H1 (cell line): ENCODE measurements around the gene IQCC. TPM values are rescaled to one million over a fixed set of nuclear protein-coding genes. Genes with fewer than 3 reads are reported as not detected.

Source experiments
- CTCF ChIA-PET: fragments of 300-600 bp; sonication (Branson Sonifier 250); formaldehyde crosslinking; loops from one replicate; lab custom pipeline; 2021; ENCODE audit not compliant: partially characterized antibody; lab: Charles Lee
- POLR2A ChIA-PET: fragments of 300-600 bp; sonication (Branson Sonifier 250); formaldehyde crosslinking; loops from one replicate; lab custom pipeline; 2021; ENCODE audit warnings: inconsistent platforms; ENCODE audit not compliant: partially characterized antibody; lab: Charles Lee
- DNase-seq, 2 experiments: peaks; one replicate each; pipeline versions ENCODE4 v3.0.0 to v3.0.0-alpha.2; 2010 to 2022; ENCODE audit warnings: low spot score in 2 of 2, low read depth in 1 of 2, mixed read lengths in 1 of 2
- FAIRE-seq: peaks from 2 replicates; lab custom pipeline; 2011; peaks lifted over from hg19 to GRCh38; lab: Jason Lieb, UNC
- H2AFZ ChIP-seq: 2 replicates; pipeline ENCODE4 v1.8.1; 2012; ENCODE audit warnings: low read length, inconsistent platforms
- H2AK5ac ChIP-seq: 2 replicates; pipeline ENCODE4 v1.6.1; 2013; ENCODE audit warnings: low read depth, low read length
- H2BK120ac ChIP-seq: replicated peaks from 2 replicates; pipeline ENCODE3; 2013; ENCODE audit warnings: low read depth, low read length, inconsistent platforms
- H2BK12ac ChIP-seq: 2 replicates; pipeline ENCODE4 v1.6.1; 2013; ENCODE audit warnings: low read depth, low read length
- H2BK15ac ChIP-seq: 2 replicates; pipeline ENCODE4 v1.6.1; 2013; ENCODE audit warnings: low read length
- H2BK20ac ChIP-seq: 2 replicates; pipeline ENCODE4 v1.6.1; 2013; ENCODE audit warnings: low read length
- H2BK5ac ChIP-seq: 2 replicates; pipeline ENCODE4 v1.6.1; 2013; ENCODE audit warnings: low read depth, low read length
- H3K14ac ChIP-seq: 2 replicates; pipeline ENCODE4 v1.6.1; 2013; ENCODE audit warnings: inconsistent platforms; ENCODE audit not compliant: insufficient read length
- H3K18ac ChIP-seq: 2 replicates; pipeline ENCODE4 v1.6.1; 2013; ENCODE audit warnings: low read length; ENCODE audit errors: extremely low read depth
- H3K23ac ChIP-seq: 2 replicates; pipeline ENCODE4 v1.6.1; 2013; ENCODE audit warnings: inconsistent platforms; ENCODE audit not compliant: insufficient read length
- H3K23me2 ChIP-seq: 2 replicates; pipeline ENCODE4 v1.6.1; 2013; ENCODE audit warnings: low read depth, low read length
- H3K27ac ChIP-seq: 2 replicates; pipeline ENCODE4 v1.6.1; 2011; ENCODE audit warnings: low read depth, low read length, inconsistent platforms
- H3K27me3 ChIP-seq, 4 experiments: replicated peaks in 1 of 4; 1 replicate in 1 of 4; 2 replicates in 3 of 4; pipeline versions ENCODE4 v1.6.1 to v1.8.1; 2011 to 2013; ENCODE audit warnings: low read length in 3 of 4, mild to moderate bottlenecking in 3 of 4, inconsistent platforms in 2 of 4, mixed read lengths in 2 of 4, moderate library complexity in 1 of 4; ENCODE audit not compliant: control insufficient read depth in 3 of 4, insufficient read depth in 3 of 4; ENCODE audit errors: extremely low read depth in 1 of 4
- H3K36me3 ChIP-seq, 4 experiments: 2 replicates each; pipeline versions ENCODE4 v1.6.1 to v1.8.1; 2011 to 2013; ENCODE audit warnings: mild to moderate bottlenecking in 4 of 4, low read length in 3 of 4, moderate library complexity in 2 of 4, control low read depth in 1 of 4, inconsistent platforms in 1 of 4; ENCODE audit not compliant: insufficient read depth in 4 of 4, control insufficient read depth in 2 of 4
- H3K4ac ChIP-seq: replicated peaks from 2 replicates; pipeline ENCODE3; 2013; ENCODE audit warnings: low read length, low read depth, mixed read lengths, inconsistent platforms; ENCODE audit not compliant: insufficient read length
- H3K4me1 ChIP-seq, 4 experiments: replicated peaks in 1 of 4; 1 replicate in 1 of 4; 2 replicates in 3 of 4; pipeline versions ENCODE4 v1.6.1 to v1.8.1; 2011 to 2013; ENCODE audit warnings: low read length in 3 of 4, inconsistent platforms in 2 of 4, mixed read lengths in 1 of 4; ENCODE audit not compliant: insufficient read depth in 4 of 4, control insufficient read depth in 3 of 4
- H3K4me2 ChIP-seq, 2 experiments: 2 replicates each; pipeline versions ENCODE4 v1.6.1 to v1.8.1; 2011 to 2013; ENCODE audit warnings: low read depth in 2 of 2, low read length in 2 of 2, control low read depth in 1 of 2, inconsistent platforms in 1 of 2, mild to moderate bottlenecking in 1 of 2; ENCODE audit not compliant: insufficient read depth in 1 of 2
- H3K4me3 ChIP-seq, 4 experiments: fragments of 200-600, 300-600 bp in 1 of 4; sonication (generic), shearing (Covaris generic), sonication (Bioruptor Twin) in 1 of 4; 2 replicates each; pipeline versions ENCODE4 v1.5.1 to v1.8.1; 2011 to 2016; ENCODE audit warnings: low read length in 4 of 4, low read depth in 3 of 4, control low read depth in 2 of 4, inconsistent platforms in 2 of 4, mild to moderate bottlenecking in 2 of 4, mixed read lengths in 1 of 4, moderate library complexity in 1 of 4; ENCODE audit not compliant: insufficient read depth in 2 of 4; ENCODE audit errors: extremely low read depth in 1 of 4
- H3K56ac ChIP-seq: replicated peaks from 2 replicates; pipeline ENCODE3; 2013; ENCODE audit warnings: low read depth, mild to moderate bottlenecking, mixed read lengths, low read length, inconsistent platforms; ENCODE audit not compliant: insufficient read length
- H3K79me1 ChIP-seq: 2 replicates; pipeline ENCODE4 v1.6.1; 2013; ENCODE audit warnings: low read depth, low read length, control low read depth
- H3K79me2 ChIP-seq, 2 experiments: 2 replicates each; pipeline versions ENCODE4 v1.6.1 to v1.8.1; 2012 to 2013; ENCODE audit warnings: low read length in 2 of 2, mild to moderate bottlenecking in 2 of 2, inconsistent platforms in 1 of 2; ENCODE audit not compliant: insufficient read depth in 2 of 2, control insufficient read depth in 1 of 2
- H3K9ac ChIP-seq, 4 experiments: replicated peaks in 1 of 4; 1 replicate in 1 of 4; 2 replicates in 3 of 4; pipeline versions ENCODE4 v1.6.1 to v1.8.1; 2011 to 2013; ENCODE audit warnings: low read depth in 3 of 4, low read length in 3 of 4, control low read depth in 2 of 4, mild to moderate bottlenecking in 2 of 4, moderate library complexity in 2 of 4, inconsistent platforms in 1 of 4; ENCODE audit errors: extremely low read depth in 1 of 4
- H3K9me3 ChIP-seq, 2 experiments: 2 replicates each; pipeline versions ENCODE4 v1.6.1 to v1.8.1; 2012 to 2013; ENCODE audit warnings: mild to moderate bottlenecking in 2 of 2, moderate library complexity in 2 of 2, control low read depth in 1 of 2, inconsistent platforms in 1 of 2, low read depth in 1 of 2, low read length in 1 of 2, mixed read lengths in 1 of 2; ENCODE audit not compliant: insufficient read depth in 2 of 2
- H4K20me1 ChIP-seq, 2 experiments: replicated peaks in 1 of 2; 2 replicates each; pipeline versions ENCODE3 to v1.8.1; 2011 to 2013; ENCODE audit warnings: inconsistent platforms in 2 of 2, low read length in 2 of 2, mild to moderate bottlenecking in 1 of 2; ENCODE audit not compliant: insufficient read depth in 2 of 2, control insufficient read depth in 1 of 2
- H4K5ac ChIP-seq: 2 replicates; pipeline ENCODE4 v1.6.1; 2013; ENCODE audit warnings: low read length, low read depth, mixed read lengths, inconsistent platforms; ENCODE audit not compliant: insufficient read length
- H4K8ac ChIP-seq: 2 replicates; pipeline ENCODE4 v1.8.0; 2013; ENCODE audit warnings: mild to moderate bottlenecking, moderate library complexity, low read length, inconsistent platforms; ENCODE audit not compliant: insufficient read depth; ENCODE audit errors: extremely low read depth
- H4K91ac ChIP-seq: replicated peaks from 2 replicates; pipeline ENCODE3; 2013; ENCODE audit warnings: low read length, mixed read lengths, inconsistent platforms; ENCODE audit not compliant: insufficient read length
- EZH2 ChIP-seq: fragments of 200-600 bp; sonication (generic); IDR thresholded peaks from 2 replicates; pipeline ENCODE4 v1.7.1; 2012; ENCODE audit warnings: low read depth, mild to moderate bottlenecking, moderate library complexity, low read length, inconsistent platforms; ENCODE audit not compliant: severe bottlenecking
- RBBP5 ChIP-seq: IDR thresholded peaks from 2 replicates; pipeline ENCODE4 v1.7.1; 2012; ENCODE audit warnings: low read depth, mild to moderate bottlenecking, inconsistent platforms, low read length, moderate library complexity, borderline replicate concordance
- SIX5 ChIP-seq: IDR thresholded peaks from 2 replicates; pipeline ENCODE4 v1.6.1; 2011; ENCODE audit warnings: mild to moderate bottlenecking, low read depth, low read length
- SUZ12 ChIP-seq: fragments of 200-600 bp; sonication (generic); IDR thresholded peaks from 2 replicates; pipeline ENCODE4 v1.6.1; 2012; ENCODE audit warnings: mild to moderate bottlenecking, inconsistent platforms, low read length, moderate library complexity, mixed read lengths
- WGBS, 2 experiments: shearing (Covaris generic) in 1 of 2; methylation state at CpG; one replicate each; pipeline versions ENCODE4 v1.1.6 to v1.1.7; 2013 to 2015; ENCODE audit warnings: low lambda C conversion rate in 2 of 2, mixed read lengths in 2 of 2, inconsistent platforms in 1 of 2, low coverage in 1 of 2, missing lambda C conversion rate in 1 of 2; ENCODE audit not compliant: insufficient replicate concordance in 2 of 2, insufficient coverage in 1 of 2, insufficient read length in 1 of 2; ENCODE audit errors: extremely low coverage in 1 of 2, missing lambda C conversion rate in 1 of 2; 5-methylcytosine and 5-hydroxymethylcytosine counted together
- polyA plus RNA-seq, 7 experiments: library from polyadenylated mRNA; depleted of rRNA in 3 of 7; stranded (reverse) in 5 of 7; unstranded in 2 of 7; fragments of >200 nt in 5 of 7; fragments of 200-250 nt in 2 of 7; gene quantifications; 1 replicate in 5 of 7; 2 replicates in 1 of 7; 4 replicates in 1 of 7; pipeline versions ENCODE4 v1.2.1 to v1.2.3, GENCODE V29; 2011 to 2013; ENCODE audit warnings: missing spikeins in 2 of 7, mixed read lengths in 2 of 7
- total RNA-seq: library from RNA; stranded (reverse); fragmentation: NEBNext Ultra II Directional; extraction: Animal tissue kit (Norgen Biotek cat#: 25700); gene quantifications from 2 replicates; pipeline ENCODE4 v1.2.1, GENCODE V29; 2021

The IQCC gene
- total and polyA plus RNA-seq, 2 of the 8 experiments (the other 6 are each of a cell fraction or from before 2014, with no cell fraction given) = 2.5 to 4.2 TPM

DNA sequence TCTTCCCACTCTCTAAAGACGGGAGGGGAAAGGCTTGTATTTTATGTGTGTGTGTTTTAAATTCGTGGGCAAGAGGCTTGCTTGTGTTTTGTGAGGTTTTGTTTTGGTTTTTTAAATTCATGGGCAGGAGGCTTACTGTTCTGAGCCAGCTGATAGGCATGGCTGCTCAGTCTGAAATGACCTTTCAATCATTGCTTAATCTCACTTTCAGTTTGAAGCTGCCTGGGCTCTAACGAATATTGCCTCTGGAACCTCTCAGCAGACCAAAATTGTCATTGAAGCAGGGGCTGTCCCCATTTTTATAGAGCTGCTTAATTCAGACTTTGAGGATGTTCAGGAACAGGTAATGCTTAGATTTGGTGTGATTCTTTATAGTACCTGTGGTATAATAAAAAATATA lies 46.3 kb upstream of the IQCC start:
- Histone ChIP-seq H3K23ac (no peak overlapping the region), H3K4me3 (no peak overlapping the region), H4K20me1 (peaks cover 2% of the 10 kb centered on the region in 2 experiments), H2BK120ac (no peak overlapping the region), H2BK5ac (no peak overlapping the region), H3K79me1 (no peaks in the 10 kb centered on the region), H3K27me3 (no peaks in the 10 kb centered on the region), H3K36me3 (peaks cover 22 to 71% (median 64%) of the 10 kb centered on the region in 4 experiments), H3K23me2 (no peaks in the 10 kb centered on the region; the same call in 1 of the 2 replicates), H2BK20ac (no peak overlapping the region), H2AFZ (no peak overlapping the region), H3K9ac (no peak overlapping the region), H2AK5ac (no peak overlapping the region), H3K27ac (no peak overlapping the region), H3K79me2 (no peaks in the 10 kb centered on the region), H4K91ac (no peak overlapping the region), H3K4ac (no peak overlapping the region), H4K8ac (no peak overlapping the region), H3K4me2 (no peak overlapping the region), H3K56ac (no peak overlapping the region), H3K9me3 (no peaks in the 10 kb centered on the region), H3K4me1 (no peaks in the 10 kb centered on the region), H3K18ac (no peak overlapping the region), H2BK15ac (no peak overlapping the region), H2BK12ac (no peak overlapping the region), H3K14ac (no peak overlapping the region), H4K5ac (no peak overlapping the region)
- FAIRE-seq = no peak
- ChIA-PET POLR2A (interaction anchor here (1.0 kb wide), 1 partner anchor 41 kb away, joined by 3 read pairs; the partner anchor contains the start of gene CCDC28B), CTCF (no interaction called here)
- TF ChIP-seq SUZ12 (no peak), SIX5 (no peak), RBBP5 (no peak), EZH2 (no peak)
- DNase-seq = no peak
- WGBS, 2 experiments = 85% methylated on average over 3 of the region's 3 CpGs; no CpG with 5 or more reads in 1 of the 2 experiments
